ENCODE measurements around the gene NR5A2.

The NR5A2 gene

DNA sequence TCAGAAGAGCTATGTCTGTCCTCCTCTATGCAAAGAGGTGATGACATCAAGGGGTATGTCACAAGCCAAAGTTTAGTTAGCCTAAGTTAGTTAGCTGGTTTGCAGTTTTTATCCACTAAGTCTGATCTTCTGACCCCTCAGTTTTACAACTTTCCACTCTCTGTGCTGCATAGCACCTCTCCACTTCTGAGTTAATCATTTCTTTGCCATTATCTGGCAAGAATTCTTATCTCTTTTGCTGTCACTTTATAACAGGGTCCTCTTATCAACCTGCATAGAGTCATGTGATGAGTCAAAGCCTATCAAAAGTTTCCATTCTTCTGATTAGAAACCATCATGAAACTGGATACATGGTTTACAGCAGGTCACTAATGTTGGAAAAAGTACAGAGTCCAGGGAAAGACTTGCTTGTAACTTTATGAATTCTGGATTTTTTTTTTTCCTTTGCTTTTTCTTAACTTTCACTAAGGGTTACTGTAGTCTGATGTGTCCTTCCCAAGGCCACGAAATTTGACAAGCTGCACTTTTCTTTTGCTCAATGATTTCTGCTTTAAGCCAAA is at the start of gene NR5A2:
NR5A2 (plus strand) TSS at position 447 of the 560 bp plus-strand sequence. CDS start 138 bp downstream, outside the sequence.
- TF ChIP-seq, protein P1, sequence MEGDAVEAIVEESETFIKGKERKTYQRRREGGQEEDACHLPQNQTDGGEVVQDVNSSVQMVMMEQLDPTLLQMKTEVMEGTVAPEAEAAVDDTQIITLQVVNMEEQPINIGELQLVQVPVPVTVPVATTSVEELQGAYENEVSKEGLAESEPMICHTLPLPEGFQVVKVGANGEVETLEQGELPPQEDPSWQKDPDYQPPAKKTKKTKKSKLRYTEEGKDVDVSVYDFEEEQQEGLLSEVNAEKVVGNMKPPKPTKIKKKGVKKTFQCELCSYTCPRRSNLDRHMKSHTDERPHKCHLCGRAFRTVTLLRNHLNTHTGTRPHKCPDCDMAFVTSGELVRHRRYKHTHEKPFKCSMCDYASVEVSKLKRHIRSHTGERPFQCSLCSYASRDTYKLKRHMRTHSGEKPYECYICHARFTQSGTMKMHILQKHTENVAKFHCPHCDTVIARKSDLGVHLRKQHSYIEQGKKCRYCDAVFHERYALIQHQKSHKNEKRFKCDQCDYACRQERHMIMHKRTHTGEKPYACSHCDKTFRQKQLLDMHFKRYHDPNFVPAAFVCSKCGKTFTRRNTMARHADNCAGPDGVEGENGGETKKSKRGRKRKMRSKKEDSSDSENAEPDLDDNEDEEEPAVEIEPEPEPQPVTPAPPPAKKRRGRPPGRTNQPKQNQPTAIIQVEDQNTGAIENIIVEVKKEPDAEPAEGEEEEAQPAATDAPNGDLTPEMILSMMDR (conservative IDR thresholded peaks at IDR 0.05), result no peak

DNA sequence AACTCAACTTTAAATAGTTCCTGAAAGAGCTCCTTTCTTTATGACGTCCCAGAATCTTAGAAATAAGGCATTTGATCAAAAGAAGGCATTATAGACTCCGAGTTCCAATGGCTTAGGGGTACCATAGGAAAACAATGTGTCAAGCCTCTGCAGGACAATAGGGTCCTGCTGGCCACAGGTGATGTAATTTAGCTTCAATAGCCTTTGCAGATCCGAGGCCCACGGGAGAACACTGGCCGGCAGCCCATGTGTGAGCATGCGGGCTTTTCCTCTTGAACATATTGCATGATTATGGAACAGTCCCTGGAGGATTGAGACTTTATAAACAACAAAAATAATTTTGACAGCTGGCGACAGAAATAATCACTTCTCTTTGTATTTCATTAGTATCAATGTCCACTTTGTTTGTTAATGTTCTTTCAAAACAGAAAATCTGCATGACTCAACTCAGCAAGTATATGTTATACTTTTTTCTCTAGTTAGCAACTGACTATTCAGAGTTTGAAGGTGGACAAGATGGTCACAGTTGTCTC is 49.0 kb upstream of the NR5A2 start:
- TF ChIP-seq, protein P1 (conservative IDR thresholded peaks at IDR 0.05), result no peak
- no peak overlapping the region for H3K27ac ChIP-seq

More for the DNA sequence above, at the start of gene NR5A2:
- H3K27ac ChIP-seq, result peak within 1 kb of the TSS; percentile 84

DNA sequence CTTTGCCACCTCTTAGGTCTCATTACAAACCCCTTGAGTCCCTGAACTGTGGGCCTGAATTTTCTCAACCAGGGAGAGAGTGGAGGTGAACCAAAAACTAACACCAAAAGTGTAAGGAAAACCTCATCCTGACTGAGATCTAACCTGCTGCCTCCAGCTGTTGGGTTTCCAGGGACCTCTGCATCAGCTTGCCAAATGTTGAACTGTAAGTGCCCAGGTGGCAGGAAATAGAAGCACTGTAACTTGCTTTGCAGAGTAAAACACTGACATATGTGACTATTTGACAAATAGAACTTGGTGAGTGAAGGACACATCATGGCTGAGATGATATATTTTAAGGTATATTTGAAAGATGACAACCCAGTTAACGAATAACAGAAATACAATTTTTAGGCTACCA is 48.4 kb upstream of the NR5A2 start:
- TF ChIP-seq, protein P1 (conservative IDR thresholded peaks at IDR 0.05), result no peak
- H3K27ac ChIP-seq, result no peak overlapping the region

DNA sequence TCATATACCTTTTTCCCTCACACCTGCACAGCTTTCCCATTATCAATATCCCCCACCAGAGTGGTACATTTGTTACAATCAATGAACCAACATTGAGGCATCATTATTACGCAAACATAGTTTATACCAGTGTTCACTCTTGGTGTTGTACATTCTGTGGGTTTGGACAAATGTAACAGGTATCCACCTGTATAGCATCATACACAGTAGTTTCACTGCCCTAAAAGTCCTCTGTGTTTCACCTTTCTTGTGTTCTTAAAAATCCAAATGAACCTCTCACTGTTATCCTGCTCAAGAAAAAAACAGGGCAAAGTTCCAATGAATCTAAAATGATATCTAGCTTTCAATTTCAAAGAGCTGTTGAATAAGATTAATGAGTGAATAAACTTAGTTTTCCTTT is 45.9 kb upstream of the NR5A2 start:
- TF ChIP-seq, protein P1 (conservative IDR thresholded peaks at IDR 0.05), result no peak
- H3K27ac ChIP-seq, result peak overlapping the region; percentile 73; the same call in 1 of the 2 replicates

DNA sequence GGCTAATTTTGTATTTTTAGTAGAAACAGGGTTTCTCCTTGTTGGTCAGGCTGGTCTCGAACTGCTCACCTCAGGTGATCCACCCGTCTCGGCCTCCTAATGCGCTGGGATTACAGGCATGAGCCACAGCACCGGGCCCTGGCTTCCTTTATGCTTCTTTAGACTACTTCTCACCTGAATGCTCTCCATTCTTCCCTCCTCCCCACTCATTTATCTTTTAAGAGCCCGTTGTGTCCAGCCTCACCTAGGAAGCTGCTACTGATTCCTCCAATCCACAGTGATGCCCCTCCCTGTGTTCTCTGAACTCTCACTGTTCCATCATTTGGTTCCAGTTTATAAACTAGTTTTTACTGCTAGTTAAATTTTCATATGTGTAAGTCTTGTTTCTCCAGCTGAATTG is 44.9 kb upstream of the NR5A2 start:
- peak overlapping the region; percentile 73 for H3K27ac ChIP-seq
- TF ChIP-seq, protein P1 (conservative IDR thresholded peaks at IDR 0.05), result no peak

GRCh38 chr1:199983531-199983930 is 44.0 kb upstream of the NR5A2 start:
- H3K27ac ChIP-seq, result peak overlapping the region; percentile 73
- TF ChIP-seq, protein P1 (conservative IDR thresholded peaks at IDR 0.05), result no peak

GRCh38 chr1:199995096-199995685 is 32.3 kb upstream of the NR5A2 start:
- no peak overlapping the region for H3K27ac ChIP-seq
- TF ChIP-seq, protein P1 (conservative IDR thresholded peaks at IDR 0.05), result no peak
